Gastrocnemius medialis (tissue), 4 donors: ENCODE data around the gene SLC38A6. TPM values are rescaled to one million over a fixed set of nuclear protein-coding genes. Genes with fewer than 3 reads are reported as not detected.

Experiments
- ATAC-seq, 2 donors: fragments of 150-250 bp; one replicate each; pipeline ENCODE4 v1.9.1; 2016
- DNase-seq, 2 donors: peaks; one replicate each; pipeline ENCODE4 v3.0.0-alpha.2; 2019
- H3K27ac ChIP-seq, 4 donors: fragments of 200-600 bp; sonication (generic); 1 replicate in 1 of 4; 2 replicates in 3 of 4; pipeline ENCODE4 v1.5.1; 2016 to 2018; ENCODE audit warnings: mild to moderate bottlenecking in 2 of 4, moderate library complexity in 1 of 4
- H3K27me3 ChIP-seq, 3 donors: fragments of 200-600 bp; sonication (generic) in 2 of 3; 1 replicate in 1 of 3; 2 replicates in 2 of 3; pipeline versions ENCODE4 v1.5.1 to v1.6.0; 2016 to 2019; ENCODE audit warnings: mild to moderate bottlenecking in 1 of 3, moderate library complexity in 1 of 3
- H3K36me3 ChIP-seq, 2 donors: fragments of 200-600 bp; sonication (generic) in 1 of 2; one replicate each; pipeline ENCODE4 v1.5.1; 2017 to 2018
- H3K4me1 ChIP-seq, 2 donors: fragments of 200-600 bp; sonication (generic) in 1 of 2; one replicate each; pipeline ENCODE4 v1.5.1; 2016 to 2017; ENCODE audit warnings: mild to moderate bottlenecking in 2 of 2
- H3K4me3 ChIP-seq, 4 donors: fragments of 200-600 bp; sonication (generic) in 3 of 4; 1 replicate in 1 of 4; 2 replicates in 3 of 4; pipeline ENCODE4 v1.5.1; 2016 to 2019; ENCODE audit warnings: mild to moderate bottlenecking in 2 of 4
- H3K9me3 ChIP-seq, 3 donors: fragments of 200-600 bp; sonication (generic) in 2 of 3; 1 replicate in 1 of 3; 2 replicates in 2 of 3; pipeline ENCODE4 v1.5.1; 2016 to 2019
- CTCF ChIP-seq, 5 experiments: fragments of 450-650 bp in 3 of 5; fragments of 200-600 bp in 2 of 5; sonication (generic) in 2 of 5; IDR thresholded peaks in 4 of 5; conservative IDR thresholded peaks in 1 of 5; 1 replicate in 4 of 5; 2 replicates in 1 of 5; pipeline ENCODE4 v1.5.1; 2016 to 2019; ENCODE audit warnings: antibody characterized with exemption in 5 of 5, mild to moderate bottlenecking in 3 of 5, moderate library complexity in 3 of 5
- POLR2A ChIP-seq, 2 donors: fragments of 450-650 bp; IDR thresholded peaks; one replicate each; pipeline ENCODE4 v1.6.1; 2017; ENCODE audit warnings: antibody characterized with exemption in 2 of 2, mild to moderate bottlenecking in 2 of 2, moderate library complexity in 2 of 2
- in situ Hi-C, 4 donors: fragments of 200-750 bp; cut with MboI; loops; one replicate each; pipeline versions ENCODE4 v1.15.0 to v1.8.0; 2017; ENCODE audit warnings: low sequenced_read_pairs in 4 of 4
- intact Hi-C: fragments of 100-400 bp; cut with DNase I; formaldehyde crosslinking; loops from one replicate; pipeline ENCODE4 v1.15.1; 2023; ENCODE audit warnings: low total_unique reads
- total RNA-seq, 4 donors: library from RNA; depleted of rRNA; stranded (reverse); fragments of >200 nt; gene quantifications; one replicate each; pipeline versions ENCODE4 v1.1.0 to v1.2.3, GENCODE V29; 2016

Gene SLC38A6
- total RNA-seq, 4 donors from 2014 or later: 4.0 to 22.6 (median 7.0) TPM

GRCh38 chr14:61077951-61078720, 97.1 kb downstream of the SLC38A6 start:
- Histone ChIP-seq H3K27ac (no peak overlapping the region), H3K4me3 (no peak overlapping the region), H3K9me3 (no peaks in the 10 kb centered on the region), H3K36me3 (no peaks in the 10 kb centered on the region), H3K4me1 (peaks cover 11 to 16% of the 10 kb centered on the region in 2 donors), H3K27me3 (no peaks in the 10 kb centered on the region)
- in situ Hi-C loops (no loop called here), intact Hi-C loops (no loop called here)
- TF ChIP-seq CTCF (IDR thresholded peaks at IDR 0.05 in 4 of 5, conservative IDR thresholded peaks at IDR 0.05 in 1 of 5): no peak
- TF ChIP-seq POLR2A (IDR thresholded peaks at IDR 0.05): no peak
- DNase-seq (no peak), ATAC-seq (no peak)

DNA sequence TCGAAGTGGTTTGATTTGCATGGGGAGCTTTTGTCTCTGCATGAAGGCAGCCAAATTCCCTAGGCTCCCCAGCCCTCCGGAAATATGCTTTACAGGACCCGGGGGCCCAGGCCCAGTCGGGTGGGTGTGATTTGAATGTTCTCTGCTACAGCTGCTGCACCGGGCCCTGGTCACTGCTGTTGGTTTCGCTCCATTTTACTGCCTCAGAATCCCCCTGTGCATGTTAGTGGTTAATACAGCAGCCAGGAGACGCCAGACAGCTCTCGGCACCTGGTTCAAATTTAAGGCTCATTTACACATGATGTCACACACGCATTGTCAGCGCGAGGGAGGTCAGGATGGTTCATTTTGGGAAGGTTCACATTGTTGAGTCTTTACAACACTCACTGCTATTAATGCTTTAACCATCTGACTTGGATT, 99.6 kb downstream of the SLC38A6 start:
- no peak for DNase-seq
- Histone ChIP-seq H3K4me1 (peaks cover 11 to 16% of the 10 kb centered on the region in 2 donors), H3K9me3 (no peaks in the 10 kb centered on the region), H3K4me3 (no peak overlapping the region), H3K27ac (no peak overlapping the region), H3K36me3 (no peaks in the 10 kb centered on the region), H3K27me3 (no peaks in the 10 kb centered on the region)
- intact Hi-C loops (no loop called here), in situ Hi-C loops (no loop called here)
- no peak for ATAC-seq
- TF ChIP-seq POLR2A (IDR thresholded peaks at IDR 0.05) (no peak), CTCF (IDR thresholded peaks at IDR 0.05 in 4 of 5, conservative IDR thresholded peaks at IDR 0.05 in 1 of 5) (no peak)

- H3K4me1 ChIP-seq: peaks cover 4 to 12% of the 10 kb centered on the region in 2 donors
- no peaks in the 10 kb centered on the region for H3K27me3 ChIP-seq
- H3K4me3 ChIP-seq: no peak overlapping the region
- in situ Hi-C loops: no loop called here
- ATAC-seq (no peak), DNase-seq (no peak)
- no peaks in the 10 kb centered on the region for H3K9me3 ChIP-seq
- intact Hi-C loops: no loop called here
- no peaks in the 10 kb centered on the region for H3K36me3 ChIP-seq
- TF ChIP-seq POLR2A (IDR thresholded peaks at IDR 0.05): no peak
- no peak for TF ChIP-seq CTCF (IDR thresholded peaks at IDR 0.05 in 4 of 5, conservative IDR thresholded peaks at IDR 0.05 in 1 of 5)
- H3K27ac ChIP-seq: no peak overlapping the region
Measured at GRCh38 chr14:61088081-61088480, 107.0 kb downstream of the SLC38A6 start.

DNA sequence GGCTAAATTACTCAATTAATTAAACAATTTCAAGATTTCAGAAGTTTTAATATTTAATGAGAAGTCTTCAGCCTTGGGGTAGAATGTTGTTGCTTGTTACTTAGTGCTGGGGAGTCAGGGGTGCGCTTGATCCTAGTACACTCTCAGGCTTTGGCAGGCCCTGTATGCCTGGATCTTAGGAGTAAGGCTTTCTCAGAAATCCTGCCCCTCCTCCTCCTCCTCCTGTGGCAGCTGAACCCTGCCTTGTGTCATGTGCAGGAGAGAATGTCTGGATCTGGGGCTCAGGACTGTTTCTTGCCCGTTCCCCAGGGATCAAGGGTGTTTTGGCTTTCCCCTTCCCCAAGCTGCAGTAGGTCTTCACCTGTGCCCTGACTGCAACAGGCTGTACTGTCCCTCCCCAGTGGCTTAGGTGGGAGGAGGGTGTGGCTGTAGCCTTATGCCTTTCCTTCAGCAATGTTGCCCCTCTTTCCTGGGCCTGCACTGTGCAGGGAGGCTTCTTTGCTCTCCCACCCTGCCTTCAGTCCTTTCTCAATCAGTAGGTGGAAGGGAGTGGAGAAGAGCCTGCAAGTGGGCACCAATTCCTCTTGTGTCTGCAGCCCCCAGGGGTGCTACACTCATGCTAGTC, 108.2 kb downstream of the SLC38A6 start:
- Histone ChIP-seq H3K9me3 (no peaks in the 10 kb centered on the region), H3K4me1 (peaks cover 4 to 12% of the 10 kb centered on the region in 2 donors), H3K36me3 (no peaks in the 10 kb centered on the region), H3K27ac (no peak overlapping the region), H3K27me3 (no peaks in the 10 kb centered on the region), H3K4me3 (no peak overlapping the region)
- intact Hi-C loops: no loop called here
- DNase-seq: no peak
- in situ Hi-C loops: no loop called here
- TF ChIP-seq POLR2A (IDR thresholded peaks at IDR 0.05) (no peak), CTCF (IDR thresholded peaks at IDR 0.05 in 4 of 5, conservative IDR thresholded peaks at IDR 0.05 in 1 of 5) (no peak)
- no peak for ATAC-seq
